GM23338 (cell line): ENCODE data around the gene INO80. TPM values are rescaled to one million over a fixed set of nuclear protein-coding genes. Genes with fewer than 3 reads are reported as not detected.
A peak's percentile ranks its signal among the peaks of the same experiment; 100 is the strongest.

Experiments used
- ATAC-seq: fragments of 200-7000 bp; cut with Tn5 transposase; 3 replicates; pipeline ENCODE4 v1.9.1; 2020
- DNase-seq: peaks from one replicate; pipeline ENCODE4 v3.0.0-alpha.2; 2015; ENCODE audit warnings: low spot score
- H2AFZ ChIP-seq: fragments of 200-600 bp; sonication (generic); 2 replicates; pipeline ENCODE4 v1.8.0; 2016; ENCODE audit warnings: antibody characterized with exemption, mild to moderate bottlenecking, moderate library complexity
- H3F3A ChIP-seq: fragments of 200-600 bp; sonication (generic); replicated peaks from 2 replicates; pipeline ENCODE4 v1.8.0; 2017; ENCODE audit warnings: antibody characterized with exemption, mixed run types, low read depth
- H3K27ac ChIP-seq: fragments of 200-600 bp; sonication (generic); 2 replicates; pipeline ENCODE4 v1.6.1; 2016; ENCODE audit warnings: low read depth
- H3K27me3 ChIP-seq: fragments of 200-600 bp; sonication (generic); 2 replicates; pipeline ENCODE4 v1.8.0; 2016; ENCODE audit warnings: mild to moderate bottlenecking, mixed run types, moderate library complexity; ENCODE audit not compliant: insufficient read depth
- H3K36me3 ChIP-seq: fragments of 200-600 bp; sonication (generic); 2 replicates; pipeline ENCODE4 v1.8.0; 2016; ENCODE audit warnings: mild to moderate bottlenecking; ENCODE audit not compliant: insufficient read depth
- H3K4me1 ChIP-seq: fragments of 200-600 bp; sonication (generic); 2 replicates; pipeline ENCODE4 v1.8.0; 2016; ENCODE audit warnings: mild to moderate bottlenecking, moderate library complexity; ENCODE audit not compliant: insufficient read depth
- H3K4me2 ChIP-seq: fragments of 200-600 bp; sonication (generic); 2 replicates; pipeline ENCODE4 v1.7.1; 2017; ENCODE audit warnings: mixed run types
- H3K4me3 ChIP-seq: fragments of 200-600 bp; sonication (generic); 2 replicates; pipeline ENCODE4 v1.6.1; 2016; ENCODE audit warnings: mixed run types
- H3K79me2 ChIP-seq: fragments of 200-600 bp; sonication (generic); replicated peaks from 2 replicates; pipeline ENCODE4 v1.8.0; 2017; ENCODE audit warnings: mild to moderate bottlenecking; ENCODE audit not compliant: insufficient read depth
- H3K9me2 ChIP-seq: fragments of 200-600 bp; sonication (generic); 2 replicates; pipeline ENCODE4 v1.8.0; 2017; ENCODE audit not compliant: insufficient read depth
- H4K20me1 ChIP-seq: fragments of 200-600 bp; sonication (generic); replicated peaks from 2 replicates; pipeline ENCODE4 v1.8.0; 2017; ENCODE audit warnings: mild to moderate bottlenecking; ENCODE audit not compliant: insufficient read depth
- H3K27ac Mint-ChIP-seq: 2 replicates; pipeline ENCODE4 v1.8.0; 2020; ENCODE audit warnings: inconsistent platforms, mild to moderate bottlenecking, moderate library complexity, mixed read lengths
- H3K27me3 Mint-ChIP-seq: 3 replicates; pipeline ENCODE4 v1.8.0; 2022; ENCODE audit warnings: low read depth, mild to moderate bottlenecking, moderate library complexity, mixed read lengths, inconsistent platforms; ENCODE audit not compliant: insufficient read depth, poor library complexity
- H3K36me3 Mint-ChIP-seq: 3 replicates; pipeline ENCODE4 v1.8.0; 2021; ENCODE audit warnings: low read depth, mild to moderate bottlenecking, inconsistent platforms, moderate library complexity, mixed read lengths
- H3K4me1 Mint-ChIP-seq: 3 replicates; pipeline ENCODE4 v1.8.0; 2020; ENCODE audit warnings: mild to moderate bottlenecking, inconsistent platforms, mixed read lengths
- H3K4me3 Mint-ChIP-seq: 3 replicates; pipeline ENCODE4 v1.8.0; 2021; ENCODE audit warnings: moderate library complexity, mild to moderate bottlenecking, inconsistent platforms, mixed read lengths
- H3K9me3 Mint-ChIP-seq: 3 replicates; pipeline ENCODE4 v1.8.0; 2020; ENCODE audit warnings: moderate library complexity, mild to moderate bottlenecking, inconsistent platforms, mixed read lengths
- EZH2 ChIP-seq: fragments of 200-600 bp; sonication (generic); IDR thresholded peaks from one replicate; pipeline ENCODE4 v1.8.0; 2017; ENCODE audit warnings: antibody characterized with exemption, mild to moderate bottlenecking, low read depth; ENCODE audit not compliant: unreplicated experiment
- EZH2phosphoT487 ChIP-seq: fragments of 200-600 bp; sonication (generic); IDR thresholded peaks from one replicate; pipeline ENCODE4 v1.8.1; 2018; ENCODE audit warnings: antibody characterized with exemption; ENCODE audit not compliant: unreplicated experiment
- JUNB ChIP-seq: IDR thresholded peaks from one replicate; pipeline ENCODE4 v1.6.1; 2016; ENCODE audit warnings: antibody characterized with exemption; ENCODE audit not compliant: unreplicated experiment
- NANOG ChIP-seq: IDR thresholded peaks from 2 replicates; pipeline ENCODE4 v1.6.1; 2016; ENCODE audit warnings: antibody characterized with exemption, borderline replicate concordance
- POLR2AphosphoS5 ChIP-seq: IDR thresholded peaks from 2 replicates; pipeline ENCODE4 v1.6.1; 2016; ENCODE audit warnings: antibody characterized with exemption, low read depth
- STAT1 ChIP-seq: IDR thresholded peaks from one replicate; pipeline ENCODE4 v1.6.1; 2016; ENCODE audit warnings: antibody characterized with exemption; ENCODE audit not compliant: unreplicated experiment
- ZNF114 ChIP-seq: fragments of 250-450 bp; sonication (Bioruptor Pico); IDR thresholded peaks from 2 replicates; pipeline ENCODE4 v1.5.0; 2020; ENCODE audit warnings: mild to moderate bottlenecking, moderate library complexity
- ZNF331 ChIP-seq: fragments of 250-450 bp; sonication (Bioruptor Pico); IDR thresholded peaks from 2 replicates; pipeline ENCODE4 v1.5.0; 2020; ENCODE audit warnings: low read depth, mild to moderate bottlenecking, moderate library complexity
- polyA plus RNA-seq: library from polyadenylated mRNA; unstranded; fragments of >200 nt; fragmentation: Nextera tagmentation; extraction: Ambion mirVana; gene quantifications from 2 replicates; pipeline ENCODE4 v1.2.1, GENCODE V29; 2016
- total RNA-seq: library from RNA; depleted of rRNA; stranded (reverse); fragments of >200 nt; shearing (Covaris generic); gene quantifications from 2 replicates; pipeline ENCODE4 v1.2.3, GENCODE V29; 2014
- TF ChIP-seq, protein P1 (sequence below): IDR thresholded peaks from 2 replicates; pipeline ENCODE4 v1.6.1; 2016; ENCODE audit warnings: antibody characterized with exemption
- TF ChIP-seq, protein P2 (sequence below): fragments of 250-450 bp; sonication (Bioruptor Pico); IDR thresholded peaks from 2 replicates; pipeline ENCODE4 v1.5.0; 2020; ENCODE audit warnings: mild to moderate bottlenecking, moderate library complexity
- TF ChIP-seq, protein P3 (sequence below): IDR thresholded peaks from one replicate; pipeline ENCODE4 v1.6.1; 2018; ENCODE audit warnings: antibody characterized with exemption; ENCODE audit not compliant: unreplicated experiment

Gene INO80
- total and polyA plus RNA-seq, 2 experiments from 2014 or later: 6.5 to 24.9 TPM

DNA sequence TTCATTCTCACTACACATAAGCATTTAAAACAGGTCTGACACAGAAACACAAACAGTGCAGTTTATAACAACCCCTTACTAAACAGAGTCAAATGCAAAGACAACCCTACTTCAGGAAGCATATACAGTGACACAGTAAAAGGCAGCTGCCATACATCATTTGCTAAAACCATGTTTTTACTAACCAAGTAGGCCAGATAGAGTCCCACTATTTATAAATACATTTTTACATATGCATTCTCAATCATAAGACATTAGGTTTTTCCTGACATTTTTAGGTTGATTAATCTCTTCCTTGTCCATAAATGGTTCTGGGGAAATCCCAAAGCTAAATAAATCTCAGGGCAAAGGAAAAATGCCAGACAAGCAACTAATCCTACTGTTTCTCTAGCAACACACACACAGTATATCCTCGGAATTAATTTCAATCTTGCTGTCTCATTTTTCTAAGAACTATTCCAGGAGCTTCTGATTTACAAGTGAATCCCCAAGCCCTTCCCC, 123.8 kb downstream of the INO80 start:
- Histone ChIP-seq H4K20me1 (0 out of 2 replicates have a peak, but pooled peaks cover 2% of the 10 kb centered on the region), H2AFZ (no peak overlapping the region), H3K4me1 (peaks cover 12% of the 10 kb centered on the region; the same call in 1 of the 2 replicates), H3K4me3 (no peak overlapping the region), H3K36me3 (peaks cover 22% of the 10 kb centered on the region), H3K27me3 (no peaks in the 10 kb centered on the region), H3K4me2 (no peak overlapping the region), H3K9me2 (no peaks in the 10 kb centered on the region), H3K27ac (peak overlapping the region; percentile 27; the same call in 1 of the 2 replicates), H3F3A (peaks cover 9% of the 10 kb centered on the region; the same call in 1 of the 2 replicates), H3K79me2 (no peaks in the 10 kb centered on the region)
- Mint-ChIP-seq H3K36me3 (peaks cover 57% of the 10 kb centered on the region), H3K27ac (peak overlapping the region; percentile 70; the same call in 1 of the 2 replicates), H3K27me3 (peaks cover 1% of the 10 kb centered on the region), H3K4me3 (no peak overlapping the region), H3K9me3 (no peaks in the 10 kb centered on the region), H3K4me1 (peaks cover 15% of the 10 kb centered on the region)
- no peak for ATAC-seq
- no peak for TF ChIP-seq STAT1
- no peak for TF ChIP-seq ZNF114
- no peak for TF ChIP-seq POLR2AphosphoS5
- TF ChIP-seq NANOG: no peak
- TF ChIP-seq EZH2phosphoT487: no peak
- TF ChIP-seq ZNF331 (CRISPR knock-in tag): no peak
- TF ChIP-seq JUNB: no peak
- TF ChIP-seq, protein P1, sequence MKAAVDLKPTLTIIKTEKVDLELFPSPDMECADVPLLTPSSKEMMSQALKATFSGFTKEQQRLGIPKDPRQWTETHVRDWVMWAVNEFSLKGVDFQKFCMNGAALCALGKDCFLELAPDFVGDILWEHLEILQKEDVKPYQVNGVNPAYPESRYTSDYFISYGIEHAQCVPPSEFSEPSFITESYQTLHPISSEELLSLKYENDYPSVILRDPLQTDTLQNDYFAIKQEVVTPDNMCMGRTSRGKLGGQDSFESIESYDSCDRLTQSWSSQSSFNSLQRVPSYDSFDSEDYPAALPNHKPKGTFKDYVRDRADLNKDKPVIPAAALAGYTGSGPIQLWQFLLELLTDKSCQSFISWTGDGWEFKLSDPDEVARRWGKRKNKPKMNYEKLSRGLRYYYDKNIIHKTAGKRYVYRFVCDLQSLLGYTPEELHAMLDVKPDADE: no peak
- DNase-seq: no peak

DNA sequence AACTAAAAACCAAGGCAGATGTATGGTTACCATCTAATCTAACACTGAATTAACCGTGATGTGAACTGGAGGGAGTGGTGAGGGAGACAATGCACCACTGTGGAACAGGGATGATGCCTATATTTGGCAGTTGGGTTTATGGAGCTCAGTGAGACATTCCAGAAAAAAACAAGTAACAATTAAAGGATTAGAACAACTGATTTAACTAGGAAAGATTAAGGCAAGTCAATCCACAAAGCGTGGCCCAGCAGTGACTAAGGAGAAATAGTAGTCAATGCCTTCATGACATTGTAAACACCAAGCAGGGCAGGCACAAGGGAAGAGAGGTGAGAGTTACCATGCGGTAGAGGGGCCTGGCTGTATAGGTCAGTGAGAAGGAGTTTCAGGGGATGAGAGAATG, 124.7 kb downstream of the INO80 start:
- Mint-ChIP-seq H3K27me3 (peaks cover 1% of the 10 kb centered on the region), H3K27ac (no peak overlapping the region)
- H3K4me3 ChIP-seq: no peak overlapping the region
- TF ChIP-seq POLR2AphosphoS5 (no peak), JUNB (no peak), EZH2 (no peak), ZNF114 (no peak), ZNF331 (CRISPR knock-in tag) (no peak), NANOG (no peak)
- TF ChIP-seq, protein P2, sequence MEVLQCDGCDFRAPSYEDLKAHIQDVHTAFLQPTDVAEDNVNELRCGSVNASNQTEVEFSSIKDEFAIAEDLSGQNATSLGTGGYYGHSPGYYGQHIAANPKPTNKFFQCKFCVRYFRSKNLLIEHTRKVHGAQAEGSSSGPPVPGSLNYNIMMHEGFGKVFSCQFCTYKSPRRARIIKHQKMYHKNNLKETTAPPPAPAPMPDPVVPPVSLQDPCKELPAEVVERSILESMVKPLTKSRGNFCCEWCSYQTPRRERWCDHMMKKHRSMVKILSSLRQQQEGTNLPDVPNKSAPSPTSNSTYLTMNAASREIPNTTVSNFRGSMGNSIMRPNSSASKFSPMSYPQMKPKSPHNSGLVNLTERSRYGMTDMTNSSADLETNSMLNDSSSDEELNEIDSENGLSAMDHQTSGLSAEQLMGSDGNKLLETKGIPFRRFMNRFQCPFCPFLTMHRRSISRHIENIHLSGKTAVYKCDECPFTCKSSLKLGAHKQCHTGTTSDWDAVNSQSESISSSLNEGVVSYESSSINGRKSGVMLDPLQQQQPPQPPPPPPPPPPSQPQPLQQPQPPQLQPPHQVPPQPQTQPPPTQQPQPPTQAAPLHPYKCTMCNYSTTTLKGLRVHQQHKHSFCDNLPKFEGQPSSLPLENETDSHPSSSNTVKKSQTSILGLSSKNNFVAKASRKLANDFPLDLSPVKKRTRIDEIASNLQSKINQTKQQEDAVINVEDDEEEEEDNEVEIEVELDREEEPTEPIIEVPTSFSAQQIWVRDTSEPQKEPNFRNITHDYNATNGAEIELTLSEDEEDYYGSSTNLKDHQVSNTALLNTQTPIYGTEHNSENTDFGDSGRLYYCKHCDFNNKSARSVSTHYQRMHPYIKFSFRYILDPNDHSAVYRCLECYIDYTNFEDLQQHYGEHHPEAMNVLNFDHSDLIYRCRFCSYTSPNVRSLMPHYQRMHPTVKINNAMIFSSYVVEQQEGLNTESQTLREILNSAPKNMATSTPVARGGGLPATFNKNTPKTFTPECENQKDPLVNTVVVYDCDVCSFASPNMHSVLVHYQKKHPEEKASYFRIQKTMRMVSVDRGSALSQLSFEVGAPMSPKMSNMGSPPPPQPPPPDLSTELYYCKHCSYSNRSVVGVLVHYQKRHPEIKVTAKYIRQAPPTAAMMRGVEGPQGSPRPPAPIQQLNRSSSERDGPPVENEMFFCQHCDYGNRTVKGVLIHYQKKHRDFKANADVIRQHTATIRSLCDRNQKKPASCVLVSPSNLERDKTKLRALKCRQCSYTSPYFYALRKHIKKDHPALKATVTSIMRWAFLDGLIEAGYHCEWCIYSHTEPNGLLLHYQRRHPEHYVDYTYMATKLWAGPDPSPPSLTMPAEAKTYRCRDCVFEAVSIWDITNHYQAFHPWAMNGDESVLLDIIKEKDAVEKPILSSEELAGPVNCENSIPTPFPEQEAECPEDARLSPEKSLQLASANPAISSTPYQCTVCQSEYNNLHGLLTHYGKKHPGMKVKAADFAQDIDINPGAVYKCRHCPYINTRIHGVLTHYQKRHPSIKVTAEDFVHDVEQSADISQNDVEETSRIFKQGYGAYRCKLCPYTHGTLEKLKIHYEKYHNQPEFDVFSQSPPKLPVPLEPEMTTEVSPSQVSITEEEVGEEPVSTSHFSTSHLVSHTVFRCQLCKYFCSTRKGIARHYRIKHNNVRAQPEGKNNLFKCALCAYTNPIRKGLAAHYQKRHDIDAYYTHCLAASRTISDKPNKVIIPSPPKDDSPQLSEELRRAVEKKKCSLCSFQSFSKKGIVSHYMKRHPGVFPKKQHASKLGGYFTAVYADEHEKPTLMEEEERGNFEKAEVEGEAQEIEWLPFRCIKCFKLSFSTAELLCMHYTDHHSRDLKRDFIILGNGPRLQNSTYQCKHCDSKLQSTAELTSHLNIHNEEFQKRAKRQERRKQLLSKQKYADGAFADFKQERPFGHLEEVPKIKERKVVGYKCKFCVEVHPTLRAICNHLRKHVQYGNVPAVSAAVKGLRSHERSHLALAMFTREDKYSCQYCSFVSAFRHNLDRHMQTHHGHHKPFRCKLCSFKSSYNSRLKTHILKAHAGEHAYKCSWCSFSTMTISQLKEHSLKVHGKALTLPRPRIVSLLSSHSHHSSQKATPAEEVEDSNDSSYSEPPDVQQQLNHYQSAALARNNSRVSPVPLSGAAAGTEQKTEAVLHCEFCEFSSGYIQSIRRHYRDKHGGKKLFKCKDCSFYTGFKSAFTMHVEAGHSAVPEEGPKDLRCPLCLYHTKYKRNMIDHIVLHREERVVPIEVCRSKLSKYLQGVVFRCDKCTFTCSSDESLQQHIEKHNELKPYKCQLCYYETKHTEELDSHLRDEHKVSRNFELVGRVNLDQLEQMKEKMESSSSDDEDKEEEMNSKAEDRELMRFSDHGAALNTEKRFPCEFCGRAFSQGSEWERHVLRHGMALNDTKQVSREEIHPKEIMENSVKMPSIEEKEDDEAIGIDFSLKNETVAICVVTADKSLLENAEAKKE (CRISPR knock-in tag): no peak
- TF ChIP-seq, protein P3, sequence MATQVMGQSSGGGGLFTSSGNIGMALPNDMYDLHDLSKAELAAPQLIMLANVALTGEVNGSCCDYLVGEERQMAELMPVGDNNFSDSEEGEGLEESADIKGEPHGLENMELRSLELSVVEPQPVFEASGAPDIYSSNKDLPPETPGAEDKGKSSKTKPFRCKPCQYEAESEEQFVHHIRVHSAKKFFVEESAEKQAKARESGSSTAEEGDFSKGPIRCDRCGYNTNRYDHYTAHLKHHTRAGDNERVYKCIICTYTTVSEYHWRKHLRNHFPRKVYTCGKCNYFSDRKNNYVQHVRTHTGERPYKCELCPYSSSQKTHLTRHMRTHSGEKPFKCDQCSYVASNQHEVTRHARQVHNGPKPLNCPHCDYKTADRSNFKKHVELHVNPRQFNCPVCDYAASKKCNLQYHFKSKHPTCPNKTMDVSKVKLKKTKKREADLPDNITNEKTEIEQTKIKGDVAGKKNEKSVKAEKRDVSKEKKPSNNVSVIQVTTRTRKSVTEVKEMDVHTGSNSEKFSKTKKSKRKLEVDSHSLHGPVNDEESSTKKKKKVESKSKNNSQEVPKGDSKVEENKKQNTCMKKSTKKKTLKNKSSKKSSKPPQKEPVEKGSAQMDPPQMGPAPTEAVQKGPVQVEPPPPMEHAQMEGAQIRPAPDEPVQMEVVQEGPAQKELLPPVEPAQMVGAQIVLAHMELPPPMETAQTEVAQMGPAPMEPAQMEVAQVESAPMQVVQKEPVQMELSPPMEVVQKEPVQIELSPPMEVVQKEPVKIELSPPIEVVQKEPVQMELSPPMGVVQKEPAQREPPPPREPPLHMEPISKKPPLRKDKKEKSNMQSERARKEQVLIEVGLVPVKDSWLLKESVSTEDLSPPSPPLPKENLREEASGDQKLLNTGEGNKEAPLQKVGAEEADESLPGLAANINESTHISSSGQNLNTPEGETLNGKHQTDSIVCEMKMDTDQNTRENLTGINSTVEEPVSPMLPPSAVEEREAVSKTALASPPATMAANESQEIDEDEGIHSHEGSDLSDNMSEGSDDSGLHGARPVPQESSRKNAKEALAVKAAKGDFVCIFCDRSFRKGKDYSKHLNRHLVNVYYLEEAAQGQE: no peak

More for the DNA sequence above, 124.7 kb downstream of the INO80 start:
- H2AFZ ChIP-seq: no peak overlapping the region
- Mint-ChIP-seq H3K9me3 (no peaks in the 10 kb centered on the region), H3K36me3 (peaks cover 59% of the 10 kb centered on the region), H3K4me1 (peaks cover 15% of the 10 kb centered on the region), H3K4me3 (no peak overlapping the region)
- H3K4me2 ChIP-seq: no peak overlapping the region
- H3K79me2 ChIP-seq: no peaks in the 10 kb centered on the region
- H4K20me1 ChIP-seq: 0 out of 2 replicates have a peak, but pooled peaks cover 3% of the 10 kb centered on the region
- no peak overlapping the region for H3K27ac ChIP-seq
- peaks cover 30% of the 10 kb centered on the region for H3K36me3 ChIP-seq
- no peaks in the 10 kb centered on the region for H3K27me3 ChIP-seq
- H3K9me2 ChIP-seq: no peaks in the 10 kb centered on the region
- 0 out of 2 replicates have a peak, but pooled peaks cover 6% of the 10 kb centered on the region for H3F3A ChIP-seq
- DNase-seq (no peak), ATAC-seq (no peak)
- peaks cover 12% of the 10 kb centered on the region; the same call in 1 of the 2 replicates for H3K4me1 ChIP-seq
